PC-9 (cell line): Measurements from ENCODE around the gene LRG1. TPM values are rescaled to one million over a fixed set of nuclear protein-coding genes. Genes with fewer than 3 reads are reported as not detected.

Source experiments
- BruUV-seq: library from RNA; stranded (reverse); fragments of 400-500 nt; replicated peaks from 2 replicates; lab custom pipeline; 2021; lab: Mats Ljungman, UMichigan
- CTCF ChIA-PET: fragments of 300-600 bp; sonication (Branson Sonifier 250); formaldehyde crosslinking; loops from one replicate; lab custom pipeline; 2022; ENCODE audit warnings: antibody characterized with exemption; lab: Charles Lee
- POLR2A ChIA-PET: fragments of 300-600 bp; sonication (Branson Sonifier 250); formaldehyde crosslinking; loops from one replicate; lab custom pipeline; 2022; ENCODE audit warnings: antibody characterized with exemption; ENCODE audit not compliant: unreplicated experiment; lab: Charles Lee
- DNase-seq, 2 experiments: peaks; one replicate each; pipeline versions ENCODE4 v3.0.0 to v3.0.0-alpha.2; 2015 to 2022; ENCODE audit warnings: mixed read lengths in 1 of 2
- H2AFZ ChIP-seq: fragments of 200-600 bp; sonication (generic); 2 replicates; pipeline ENCODE4 v1.8.1; 2017; ENCODE audit warnings: antibody characterized with exemption
- H3F3A ChIP-seq: fragments of 200-600 bp; sonication (generic); 2 replicates; pipeline ENCODE4 v1.8.1; 2017; ENCODE audit warnings: antibody characterized with exemption, mild to moderate bottlenecking, low read depth; ENCODE audit not compliant: insufficient read depth
- H3K27ac ChIP-seq: fragments of 200-600 bp; sonication (generic); 2 replicates; pipeline ENCODE4 v1.6.1; 2016; ENCODE audit warnings: mixed run types
- H3K27me3 ChIP-seq: fragments of 200-600 bp; sonication (generic); 2 replicates; pipeline ENCODE4 v1.6.1; 2016; ENCODE audit warnings: low read depth, mixed run types; ENCODE audit not compliant: insufficient read depth
- H3K36me3 ChIP-seq: fragments of 200-600 bp; sonication (generic); 2 replicates; pipeline ENCODE4 v1.6.1; 2016; ENCODE audit warnings: low read depth, mixed run types
- H3K4me1 ChIP-seq: fragments of 200-600 bp; sonication (generic); replicated peaks from 2 replicates; pipeline ENCODE4 v1.6.1; 2016; ENCODE audit warnings: mixed run types; ENCODE audit not compliant: insufficient read depth
- H3K4me2 ChIP-seq: fragments of 200-600 bp; sonication (generic); 2 replicates; pipeline ENCODE4 v1.6.1; 2017; ENCODE audit warnings: mixed run types
- H3K4me3 ChIP-seq: fragments of 200-600 bp; sonication (generic); 2 replicates; pipeline ENCODE4 v1.6.1; 2016; ENCODE audit warnings: mixed run types
- H3K79me2 ChIP-seq: fragments of 200-600 bp; sonication (generic); 2 replicates; pipeline ENCODE4 v1.6.1; 2017; ENCODE audit warnings: low read depth, mixed run types
- H3K9me2 ChIP-seq: fragments of 200-600 bp; sonication (generic); 2 replicates; pipeline ENCODE4 v1.8.1; 2017; ENCODE audit warnings: mild to moderate bottlenecking; ENCODE audit not compliant: insufficient read depth
- H3K9me3 ChIP-seq: fragments of 200-600 bp; sonication (generic); 2 replicates; pipeline ENCODE4 v1.8.1; 2016; ENCODE audit warnings: low read depth; ENCODE audit not compliant: insufficient read depth
- H4K20me1 ChIP-seq: fragments of 200-600 bp; sonication (generic); 2 replicates; pipeline ENCODE4 v1.8.1; 2017; ENCODE audit not compliant: insufficient read depth
- EZH2 ChIP-seq: fragments of 200-600 bp; sonication (generic); IDR thresholded peaks from 2 replicates; pipeline ENCODE4 v1.8.0; 2017; ENCODE audit warnings: antibody characterized with exemption, low read depth
- intact Hi-C: fragments of 100-400 bp; cut with micrococcal nuclease; formaldehyde crosslinking; loops from one replicate; pipeline ENCODE4 v1.10.0; 2022; ENCODE audit not compliant: unreplicated experiment
- total RNA-seq: library from RNA; stranded (reverse); gene quantifications from 2 replicates; pipeline ENCODE4 v1.2.3, GENCODE V29; 2021
- TF ChIP-seq, protein P1 (sequence below): fragments of 200-600 bp; sonication (generic); conservative IDR thresholded peaks from 2 replicates; pipeline ENCODE4 v1.6.1; 2017; ENCODE audit warnings: mixed run types, antibody characterized with exemption, mild to moderate bottlenecking, moderate library complexity

The LRG1 gene
- total RNA-seq, 1 experiment from 2014 or later: 25.6 TPM

DNA sequence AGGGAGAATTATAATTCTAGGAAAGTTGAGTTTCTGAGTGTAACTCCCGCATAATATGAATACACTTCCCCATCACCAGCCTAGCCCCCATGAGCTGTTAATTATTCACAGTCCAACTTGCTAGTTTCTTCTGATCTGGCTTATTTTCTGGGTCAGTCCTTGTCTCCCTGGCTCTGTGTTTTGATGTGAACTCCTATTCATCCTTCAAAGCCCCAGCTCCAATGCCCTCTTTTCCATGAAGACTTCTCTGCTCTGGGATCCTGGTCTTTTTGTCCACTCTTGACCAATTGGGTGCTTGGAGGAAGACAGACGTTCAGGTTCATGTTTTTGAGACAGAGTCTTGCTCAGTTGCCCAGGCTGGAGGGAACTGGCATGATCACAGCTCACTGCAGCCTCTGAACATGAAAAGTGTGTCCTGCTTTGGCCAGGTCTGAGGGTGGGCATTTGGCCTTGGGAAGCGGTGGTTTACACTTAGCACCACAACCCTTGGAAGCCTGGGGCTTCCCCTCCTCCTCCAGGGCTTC, 605 bp downstream of the LRG1 start:
- Histone ChIP-seq H3F3A (peaks cover 8% of the 10 kb centered on the region; the same call in 1 of the 2 replicates), H3K27me3 (no peaks in the 10 kb centered on the region), H3K9me3 (no peaks in the 10 kb centered on the region), H3K4me2 (peak overlapping the region; percentile 78), H3K4me3 (peak overlapping the region; percentile 57), H2AFZ (peak overlapping the region; percentile 69; the same call in 1 of the 2 replicates), H3K9me2 (no peaks in the 10 kb centered on the region), H4K20me1 (no peaks in the 10 kb centered on the region), H3K36me3 (no peaks in the 10 kb centered on the region), H3K27ac (peak overlapping the region; percentile 55; the same call in 1 of the 2 replicates), H3K4me1 (peaks cover 16% of the 10 kb centered on the region), H3K79me2 (no peaks in the 10 kb centered on the region)
- no peak for DNase-seq
- no peak for TF ChIP-seq EZH2
- TF ChIP-seq, protein P1, sequence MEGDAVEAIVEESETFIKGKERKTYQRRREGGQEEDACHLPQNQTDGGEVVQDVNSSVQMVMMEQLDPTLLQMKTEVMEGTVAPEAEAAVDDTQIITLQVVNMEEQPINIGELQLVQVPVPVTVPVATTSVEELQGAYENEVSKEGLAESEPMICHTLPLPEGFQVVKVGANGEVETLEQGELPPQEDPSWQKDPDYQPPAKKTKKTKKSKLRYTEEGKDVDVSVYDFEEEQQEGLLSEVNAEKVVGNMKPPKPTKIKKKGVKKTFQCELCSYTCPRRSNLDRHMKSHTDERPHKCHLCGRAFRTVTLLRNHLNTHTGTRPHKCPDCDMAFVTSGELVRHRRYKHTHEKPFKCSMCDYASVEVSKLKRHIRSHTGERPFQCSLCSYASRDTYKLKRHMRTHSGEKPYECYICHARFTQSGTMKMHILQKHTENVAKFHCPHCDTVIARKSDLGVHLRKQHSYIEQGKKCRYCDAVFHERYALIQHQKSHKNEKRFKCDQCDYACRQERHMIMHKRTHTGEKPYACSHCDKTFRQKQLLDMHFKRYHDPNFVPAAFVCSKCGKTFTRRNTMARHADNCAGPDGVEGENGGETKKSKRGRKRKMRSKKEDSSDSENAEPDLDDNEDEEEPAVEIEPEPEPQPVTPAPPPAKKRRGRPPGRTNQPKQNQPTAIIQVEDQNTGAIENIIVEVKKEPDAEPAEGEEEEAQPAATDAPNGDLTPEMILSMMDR: no peak
- BruUV-seq: TSS peak; percentile 70
- ChIA-PET CTCF (interaction anchor here (0.6 kb wide), 1 partner anchor 266 kb away, joined by 4 read pairs; no protein-coding TSS in a partner anchor), POLR2A (interaction anchor here (0.6 kb wide), 1 partner anchor 11 kb away, joined by 3 read pairs; no protein-coding TSS in a partner anchor)
- intact Hi-C loops: no loop called here

DNA sequence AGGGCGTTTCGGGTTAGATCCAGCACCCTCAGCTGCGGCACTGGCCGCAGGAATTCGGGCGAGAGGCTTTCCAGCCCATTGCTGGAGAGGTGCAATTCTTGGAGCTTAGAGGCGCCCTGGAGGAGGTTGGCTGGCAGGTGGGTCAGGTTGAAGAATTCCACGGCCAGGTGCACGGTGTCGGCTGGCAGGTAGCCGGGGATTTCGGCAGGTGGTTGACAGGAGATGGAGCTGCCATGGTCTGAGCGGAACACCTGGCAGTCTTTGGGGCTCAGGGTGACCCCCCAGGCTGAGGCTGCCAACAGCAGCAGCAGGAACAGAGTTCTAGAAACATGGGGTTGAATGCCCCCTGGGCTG, 1.3 kb downstream of the LRG1 start:
- Histone ChIP-seq H3K27ac (no peak overlapping the region), H4K20me1 (no peaks in the 10 kb centered on the region), H3K79me2 (no peaks in the 10 kb centered on the region), H3F3A (peaks cover 8% of the 10 kb centered on the region; the same call in 1 of the 2 replicates), H2AFZ (no peak overlapping the region), H3K4me3 (no peak overlapping the region), H3K9me3 (no peaks in the 10 kb centered on the region), H3K36me3 (no peaks in the 10 kb centered on the region), H3K4me2 (no peak overlapping the region), H3K9me2 (no peaks in the 10 kb centered on the region), H3K27me3 (no peaks in the 10 kb centered on the region), H3K4me1 (peaks cover 16% of the 10 kb centered on the region)
- no TSS peak for BruUV-seq
- TF ChIP-seq, protein P1: no peak
- TF ChIP-seq EZH2: no peak
- DNase-seq: no peak
- intact Hi-C loops: no loop called here
- CTCF ChIA-PET: no interaction called here
- POLR2A ChIA-PET: interaction anchor here (0.6 to 0.7 kb wide), 2 partner anchors 10 to 17 kb away, joined by 3 read pairs; no protein-coding TSS in a partner anchor

DNA sequence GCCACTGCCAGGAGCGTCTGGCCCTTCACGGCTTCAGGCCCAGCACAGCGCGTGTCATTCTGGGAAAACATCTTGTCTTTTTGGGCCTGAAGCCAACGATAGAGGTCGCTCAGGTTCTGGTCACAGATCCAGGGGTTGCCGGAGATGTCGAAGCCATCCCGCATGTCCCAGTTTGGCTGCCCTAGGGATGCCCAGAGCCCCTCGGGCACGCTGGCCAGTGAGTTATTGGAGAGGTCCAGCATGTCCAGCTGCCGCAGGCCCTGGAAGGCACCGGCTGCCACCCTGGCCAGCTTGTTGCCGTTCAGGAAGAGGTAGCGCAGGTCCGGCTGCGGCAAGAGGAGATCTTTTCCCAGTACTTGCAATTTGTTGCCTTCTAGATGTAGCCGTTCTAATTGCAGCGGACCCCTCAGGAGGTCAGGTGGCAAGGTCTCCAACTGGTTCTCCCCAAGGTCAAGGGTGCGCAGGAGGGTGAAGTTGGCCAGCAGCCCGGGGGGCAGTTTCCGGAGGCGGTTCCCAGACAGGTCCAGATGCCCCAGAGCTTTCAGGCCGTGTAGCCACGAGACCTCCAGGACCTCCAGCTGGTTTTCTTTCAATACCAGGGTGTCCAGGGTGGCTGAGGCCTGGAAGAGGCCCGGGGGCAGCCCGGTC, 1.8 kb downstream of the LRG1 start:
- H3K4me2 ChIP-seq: no peak overlapping the region

More for the DNA sequence above, 1.8 kb downstream of the LRG1 start:
- intact Hi-C loops: no loop called here
- Histone ChIP-seq H3K27me3 (no peaks in the 10 kb centered on the region), H3K9me2 (no peaks in the 10 kb centered on the region), H2AFZ (no peak overlapping the region), H3K79me2 (no peaks in the 10 kb centered on the region), H3K27ac (no peak overlapping the region), H3F3A (peaks cover 8% of the 10 kb centered on the region; the same call in 1 of the 2 replicates), H4K20me1 (no peaks in the 10 kb centered on the region), H3K9me3 (no peaks in the 10 kb centered on the region), H3K4me3 (no peak overlapping the region), H3K4me1 (peaks cover 16% of the 10 kb centered on the region), H3K36me3 (no peaks in the 10 kb centered on the region)
- no TSS peak for BruUV-seq
- no peak for TF ChIP-seq EZH2
- TF ChIP-seq, protein P1: no peak
- ChIA-PET CTCF (no interaction called here), POLR2A (interaction anchor here (0.7 kb wide), 1 partner anchor 17 kb away, joined by 3 read pairs; no protein-coding TSS in a partner anchor)
- no peak for DNase-seq
